SU-DHL-6 (cell line): Measurements from ENCODE around the gene TBC1D10A.

ENCODE experiments used
- H2AFZ ChIP-seq: fragments of 200-600 bp; sonication (generic); 2 replicates; pipeline ENCODE4 v1.6.1; 2014; ENCODE audit warnings: low read depth, mild to moderate bottlenecking, moderate library complexity, mixed read lengths, antibody characterized with exemption, low read length; ENCODE audit not compliant: severe bottlenecking
- H3F3A ChIP-seq: fragments of 200-600 bp; shearing (Covaris generic); 2 replicates; pipeline ENCODE4 v1.6.0; 2016; ENCODE audit warnings: antibody characterized with exemption, mild to moderate bottlenecking; ENCODE audit not compliant: insufficient read depth
- H3K27ac ChIP-seq: fragments of 200-600 bp; sonication (generic); 2 replicates; pipeline ENCODE4 v1.5.1; 2016; ENCODE audit warnings: low read depth, mild to moderate bottlenecking, low read length, moderate library complexity, mixed read lengths
- H3K27me3 ChIP-seq: fragments of 200-600 bp; sonication (generic), shearing (Covaris generic); 2 replicates; pipeline ENCODE4 v1.6.0; 2014; ENCODE audit warnings: mild to moderate bottlenecking, low read length
- H3K36me3 ChIP-seq: fragments of 200-600 bp; sonication (generic); 2 replicates; pipeline ENCODE4 v1.6.1; 2014; ENCODE audit warnings: mild to moderate bottlenecking, low read length, mixed read lengths
- H3K4me2 ChIP-seq: fragments of 300-600, 200-600 bp; shearing (Covaris generic), sonication (generic); 2 replicates; pipeline ENCODE4 v1.6.0; 2014; ENCODE audit warnings: low read length, low read depth, mild to moderate bottlenecking; ENCODE audit not compliant: poor library complexity, severe bottlenecking
- H3K4me3 ChIP-seq: fragments of 200-600 bp; sonication (generic); 2 replicates; pipeline ENCODE4 v1.5.1; 2014; ENCODE audit warnings: antibody characterized with exemption, low read length, mild to moderate bottlenecking, mixed read lengths; ENCODE audit not compliant: insufficient read depth, poor library complexity, severe bottlenecking
- H3K79me2 ChIP-seq: fragments of 200-600 bp; sonication (generic); 2 replicates; pipeline ENCODE4 v1.6.1; 2014; ENCODE audit warnings: mild to moderate bottlenecking, low read length, moderate library complexity; ENCODE audit not compliant: insufficient read depth
- H3K9ac ChIP-seq: fragments of 200-600 bp; sonication (generic); 2 replicates; pipeline ENCODE4 v1.7.0; 2014; ENCODE audit warnings: mild to moderate bottlenecking, low read length
- H3K9me2 ChIP-seq: fragments of 200-600 bp; sonication (generic); replicated peaks from 2 replicates; pipeline ENCODE4 v1.6.1; 2014; ENCODE audit warnings: low read length; ENCODE audit not compliant: insufficient read depth
- H3K9me3 ChIP-seq: fragments of 200-600 bp; sonication (generic); 2 replicates; pipeline ENCODE4 v1.6.1; 2014; ENCODE audit warnings: low read length, mixed read lengths; ENCODE audit not compliant: insufficient read depth
- H4K20me1 ChIP-seq: fragments of 200-600 bp; sonication (generic); 2 replicates; pipeline ENCODE4 v1.6.1; 2014; ENCODE audit warnings: low read depth, mild to moderate bottlenecking, antibody characterized with exemption, low read length, moderate library complexity, mixed read lengths
- EZH2phosphoT487 ChIP-seq: fragments of 200-600 bp; sonication (generic), shearing (Covaris generic); conservative IDR thresholded peaks from 2 replicates; pipeline ENCODE4 v1.6.1; 2018; ENCODE audit warnings: mild to moderate bottlenecking, antibody characterized with exemption, low read length, moderate library complexity, mixed read lengths
- TF ChIP-seq, protein P1 (sequence below): fragments of 200-600 bp; sonication (generic); IDR thresholded peaks from one replicate; pipeline ENCODE4 v1.5.1; 2017; ENCODE audit warnings: antibody characterized with exemption, mild to moderate bottlenecking, low read length, moderate library complexity; ENCODE audit not compliant: insufficient read depth, poor library complexity, severe bottlenecking

TBC1D10A gene

DNA sequence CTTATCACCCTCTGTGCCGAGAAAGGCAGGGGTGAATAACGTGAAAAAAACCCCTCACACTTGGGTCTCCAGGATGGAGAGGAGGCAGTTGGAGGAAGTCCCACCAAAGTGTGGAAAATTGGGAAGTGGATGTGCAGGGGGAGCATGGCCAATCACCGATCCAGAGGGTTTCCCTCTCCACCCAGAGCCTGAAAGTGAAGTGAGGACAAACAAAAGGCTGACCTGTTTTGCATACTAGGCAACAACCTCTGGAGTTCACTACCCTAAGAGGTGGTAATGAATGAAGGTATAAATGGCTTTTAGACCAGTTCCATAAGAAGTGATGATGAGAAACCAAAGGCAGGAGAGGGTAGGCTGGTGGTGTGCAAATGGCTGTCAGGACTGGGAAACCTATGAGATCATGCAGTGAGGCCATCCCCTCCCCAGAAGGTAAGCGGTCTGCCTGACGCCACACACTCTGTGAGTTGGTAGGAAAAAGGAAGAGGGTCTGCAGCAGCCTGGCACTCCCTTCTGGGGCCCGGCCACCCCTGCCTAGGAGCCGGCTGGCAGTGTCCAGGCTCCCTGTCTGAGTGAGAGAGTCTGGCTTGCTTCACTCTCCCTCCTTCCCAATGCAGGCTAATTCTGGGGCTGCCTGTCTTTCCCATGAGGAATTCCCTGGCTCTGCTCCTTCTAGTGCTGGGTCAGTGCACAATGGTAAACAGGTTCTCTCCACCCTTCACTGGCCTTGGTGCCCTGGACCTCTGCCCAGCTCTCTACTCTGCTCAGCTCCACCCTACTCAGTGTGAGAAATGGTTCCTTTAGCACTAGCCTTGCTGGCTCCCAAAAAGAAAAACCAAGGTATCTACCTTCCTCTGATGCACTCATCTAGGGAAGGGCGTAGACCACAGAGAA lies 15.6 kb downstream of the TBC1D10A start:
- H3K27me3 ChIP-seq = no peaks in the 10 kb centered on the region

DNA sequence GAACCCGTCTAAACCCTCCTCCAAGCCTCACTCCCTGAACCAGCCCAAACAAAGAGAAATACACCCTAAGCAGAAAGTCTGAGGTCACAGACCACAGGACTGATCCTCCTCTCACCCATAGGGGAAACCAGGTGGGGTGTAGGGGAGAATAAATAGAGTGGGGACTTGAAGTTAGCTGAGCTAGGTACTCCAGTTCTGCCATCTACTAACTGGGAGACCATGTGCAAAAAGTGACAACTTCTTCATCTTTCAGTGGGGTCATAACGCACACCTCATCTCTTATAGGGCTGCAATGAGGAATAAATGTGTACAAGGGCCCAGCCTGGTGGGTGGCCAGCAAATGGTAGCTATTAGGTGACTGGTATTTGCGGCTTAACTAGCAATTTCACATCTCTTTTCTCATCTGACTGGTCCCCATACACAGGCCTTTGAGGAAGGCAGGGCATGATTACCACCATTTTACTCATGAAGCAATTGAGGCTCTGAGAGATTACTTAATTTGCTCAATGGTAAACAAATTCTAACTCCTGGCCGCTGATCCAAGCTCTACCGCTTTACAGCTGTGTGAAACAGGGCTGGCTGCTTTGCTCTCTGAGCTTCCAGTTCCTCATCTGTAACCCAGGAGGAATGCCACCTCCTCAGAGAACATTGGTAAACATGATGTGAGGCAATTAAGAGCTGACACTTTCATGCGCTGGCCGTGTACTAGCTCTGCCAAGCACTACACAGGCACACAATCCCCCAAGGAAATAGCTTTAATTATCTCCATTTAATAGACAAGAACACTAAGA lies 16.6 kb downstream of the TBC1D10A start:
- H3F3A ChIP-seq = no peaks in the 10 kb centered on the region
- no peak overlapping the region for H3K9ac ChIP-seq
- no peak overlapping the region for H3K27ac ChIP-seq
- H3K27me3 ChIP-seq = no peaks in the 10 kb centered on the region
- no peak overlapping the region for H2AFZ ChIP-seq
- TF ChIP-seq, protein P1, sequence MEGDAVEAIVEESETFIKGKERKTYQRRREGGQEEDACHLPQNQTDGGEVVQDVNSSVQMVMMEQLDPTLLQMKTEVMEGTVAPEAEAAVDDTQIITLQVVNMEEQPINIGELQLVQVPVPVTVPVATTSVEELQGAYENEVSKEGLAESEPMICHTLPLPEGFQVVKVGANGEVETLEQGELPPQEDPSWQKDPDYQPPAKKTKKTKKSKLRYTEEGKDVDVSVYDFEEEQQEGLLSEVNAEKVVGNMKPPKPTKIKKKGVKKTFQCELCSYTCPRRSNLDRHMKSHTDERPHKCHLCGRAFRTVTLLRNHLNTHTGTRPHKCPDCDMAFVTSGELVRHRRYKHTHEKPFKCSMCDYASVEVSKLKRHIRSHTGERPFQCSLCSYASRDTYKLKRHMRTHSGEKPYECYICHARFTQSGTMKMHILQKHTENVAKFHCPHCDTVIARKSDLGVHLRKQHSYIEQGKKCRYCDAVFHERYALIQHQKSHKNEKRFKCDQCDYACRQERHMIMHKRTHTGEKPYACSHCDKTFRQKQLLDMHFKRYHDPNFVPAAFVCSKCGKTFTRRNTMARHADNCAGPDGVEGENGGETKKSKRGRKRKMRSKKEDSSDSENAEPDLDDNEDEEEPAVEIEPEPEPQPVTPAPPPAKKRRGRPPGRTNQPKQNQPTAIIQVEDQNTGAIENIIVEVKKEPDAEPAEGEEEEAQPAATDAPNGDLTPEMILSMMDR = no peak
- no peak for TF ChIP-seq EZH2phosphoT487
- no peak overlapping the region for H3K4me3 ChIP-seq
- no peaks in the 10 kb centered on the region for H3K36me3 ChIP-seq
- H3K4me2 ChIP-seq = no peak overlapping the region
- H3K9me3 ChIP-seq = no peaks in the 10 kb centered on the region
- H3K9me2 ChIP-seq = no peaks in the 10 kb centered on the region
- H4K20me1 ChIP-seq = no peaks in the 10 kb centered on the region
- no peaks in the 10 kb centered on the region for H3K79me2 ChIP-seq

More for the DNA sequence above, 15.6 kb downstream of the TBC1D10A start:
- Histone ChIP-seq H3K9me2 (no peaks in the 10 kb centered on the region), H4K20me1 (no peaks in the 10 kb centered on the region), H3K4me2 (no peak overlapping the region), H3K4me3 (no peak overlapping the region), H3K9ac (no peak overlapping the region), H3F3A (no peaks in the 10 kb centered on the region), H3K27ac (no peak overlapping the region), H3K9me3 (no peaks in the 10 kb centered on the region), H3K36me3 (no peaks in the 10 kb centered on the region), H3K79me2 (no peaks in the 10 kb centered on the region), H2AFZ (no peak overlapping the region)
- TF ChIP-seq, protein P1 = no peak
- TF ChIP-seq EZH2phosphoT487 = no peak

DNA sequence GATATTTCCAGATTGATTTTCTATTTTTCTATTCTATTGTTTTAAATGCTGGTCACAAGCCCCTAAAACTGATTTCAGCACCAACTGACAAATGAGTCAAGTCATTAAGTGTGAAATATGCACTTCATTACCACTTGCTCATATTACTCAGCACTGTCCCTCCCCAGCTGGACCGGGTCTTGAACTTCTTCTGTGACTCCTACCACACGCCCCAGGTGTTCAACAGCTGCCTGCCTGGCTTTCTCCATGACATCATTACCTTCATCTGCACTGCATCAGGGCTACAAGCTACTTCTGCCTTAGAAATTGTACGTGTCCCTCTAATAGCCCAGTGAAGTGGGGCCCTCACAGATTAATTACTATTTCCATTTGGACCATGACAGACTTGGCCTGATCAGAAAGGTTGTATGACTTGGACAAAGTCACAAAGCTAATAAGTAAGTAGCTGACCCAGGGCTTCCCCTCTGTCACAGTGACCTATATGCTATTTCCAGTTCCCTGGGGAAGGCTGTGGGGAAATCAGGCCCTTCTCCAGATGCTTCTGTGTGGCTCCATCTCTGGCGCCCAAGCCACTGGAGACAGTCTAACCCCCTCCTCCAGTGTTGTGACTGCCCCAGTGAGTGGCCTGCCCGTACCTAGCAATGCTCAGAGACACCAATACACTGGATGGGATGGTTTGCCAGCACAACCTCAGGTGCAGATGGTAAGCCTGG lies 18.1 kb downstream of the TBC1D10A start:
- no peak overlapping the region for H3K4me2 ChIP-seq
- H3K4me3 ChIP-seq = no peak overlapping the region
- H3F3A ChIP-seq = no peaks in the 10 kb centered on the region
- H3K36me3 ChIP-seq = no peaks in the 10 kb centered on the region
- no peaks in the 10 kb centered on the region for H3K9me3 ChIP-seq
- H3K27ac ChIP-seq = no peak overlapping the region
- H3K9me2 ChIP-seq = no peaks in the 10 kb centered on the region
- H4K20me1 ChIP-seq = no peaks in the 10 kb centered on the region
- H2AFZ ChIP-seq = no peak overlapping the region
- TF ChIP-seq, protein P1 = no peak
- no peak for TF ChIP-seq EZH2phosphoT487
- H3K79me2 ChIP-seq = no peaks in the 10 kb centered on the region
- H3K27me3 ChIP-seq = no peaks in the 10 kb centered on the region
- no peak overlapping the region for H3K9ac ChIP-seq
